ENCODE results near the gene SLC38A11.

GRCh38 chr2:164967361-164967760, 12.0 kb upstream of the SLC38A11 start:
- TF ChIP-seq, protein P1, sequence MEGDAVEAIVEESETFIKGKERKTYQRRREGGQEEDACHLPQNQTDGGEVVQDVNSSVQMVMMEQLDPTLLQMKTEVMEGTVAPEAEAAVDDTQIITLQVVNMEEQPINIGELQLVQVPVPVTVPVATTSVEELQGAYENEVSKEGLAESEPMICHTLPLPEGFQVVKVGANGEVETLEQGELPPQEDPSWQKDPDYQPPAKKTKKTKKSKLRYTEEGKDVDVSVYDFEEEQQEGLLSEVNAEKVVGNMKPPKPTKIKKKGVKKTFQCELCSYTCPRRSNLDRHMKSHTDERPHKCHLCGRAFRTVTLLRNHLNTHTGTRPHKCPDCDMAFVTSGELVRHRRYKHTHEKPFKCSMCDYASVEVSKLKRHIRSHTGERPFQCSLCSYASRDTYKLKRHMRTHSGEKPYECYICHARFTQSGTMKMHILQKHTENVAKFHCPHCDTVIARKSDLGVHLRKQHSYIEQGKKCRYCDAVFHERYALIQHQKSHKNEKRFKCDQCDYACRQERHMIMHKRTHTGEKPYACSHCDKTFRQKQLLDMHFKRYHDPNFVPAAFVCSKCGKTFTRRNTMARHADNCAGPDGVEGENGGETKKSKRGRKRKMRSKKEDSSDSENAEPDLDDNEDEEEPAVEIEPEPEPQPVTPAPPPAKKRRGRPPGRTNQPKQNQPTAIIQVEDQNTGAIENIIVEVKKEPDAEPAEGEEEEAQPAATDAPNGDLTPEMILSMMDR (IDR thresholded peaks at IDR 0.05; ENCODE audit: low read length): no peak
- TF ChIP-seq EZH2 (IDR thresholded peaks at IDR 0.05; ENCODE audit: borderline replicate concordance, low read length): no peak

All from OCI-LY1 (cell line).